ENCODE measurements around the gene MAPK10.
"Not testable (repeated sequence)": the region's sequence is repeated elsewhere in the genome, so short reads cannot be mapped to it uniquely, and the experiment has no call there.

- not testable (repeated sequence) for TF ChIP-seq CTCF (conservative IDR thresholded peaks at IDR 0.05; ENCODE audit: low read depth in 2 of 2); POLR2AphosphoS5 (IDR thresholded peaks at IDR 0.05; ENCODE audit: low read depth); CREB1 (CRISPR knock-in tag; IDR thresholded peaks at IDR 0.05; ENCODE audit: low read depth); REST (IDR thresholded peaks at IDR 0.05; ENCODE audit: unreplicated experiment); EZH2phosphoT487 (IDR thresholded peaks at IDR 0.05; ENCODE audit: unreplicated experiment); EZH2 (IDR thresholded peaks at IDR 0.05; ENCODE audit: low read depth, unreplicated experiment); ZNF331 (CRISPR knock-in tag; IDR thresholded peaks at IDR 0.05; ENCODE audit: low read depth); JUNB (IDR thresholded peaks at IDR 0.05; ENCODE audit: unreplicated experiment)
Measured at GRCh38 chr4:85965017-85965416, 394.8 kb downstream of the MAPK10 start.

All from GM23338 (cell line).